ENCODE data around the gene UBL4A. TPM values are rescaled to one million over a fixed set of nuclear protein-coding genes. Genes with fewer than 3 reads are reported as not detected.

The UBL4A gene
- total and polyA plus RNA-seq, 9 of the 15 experiments (the other 6 are each of a cell fraction or from before 2014, with no cell fraction given): 15.2 to 140 (median 100) TPM

DNA sequence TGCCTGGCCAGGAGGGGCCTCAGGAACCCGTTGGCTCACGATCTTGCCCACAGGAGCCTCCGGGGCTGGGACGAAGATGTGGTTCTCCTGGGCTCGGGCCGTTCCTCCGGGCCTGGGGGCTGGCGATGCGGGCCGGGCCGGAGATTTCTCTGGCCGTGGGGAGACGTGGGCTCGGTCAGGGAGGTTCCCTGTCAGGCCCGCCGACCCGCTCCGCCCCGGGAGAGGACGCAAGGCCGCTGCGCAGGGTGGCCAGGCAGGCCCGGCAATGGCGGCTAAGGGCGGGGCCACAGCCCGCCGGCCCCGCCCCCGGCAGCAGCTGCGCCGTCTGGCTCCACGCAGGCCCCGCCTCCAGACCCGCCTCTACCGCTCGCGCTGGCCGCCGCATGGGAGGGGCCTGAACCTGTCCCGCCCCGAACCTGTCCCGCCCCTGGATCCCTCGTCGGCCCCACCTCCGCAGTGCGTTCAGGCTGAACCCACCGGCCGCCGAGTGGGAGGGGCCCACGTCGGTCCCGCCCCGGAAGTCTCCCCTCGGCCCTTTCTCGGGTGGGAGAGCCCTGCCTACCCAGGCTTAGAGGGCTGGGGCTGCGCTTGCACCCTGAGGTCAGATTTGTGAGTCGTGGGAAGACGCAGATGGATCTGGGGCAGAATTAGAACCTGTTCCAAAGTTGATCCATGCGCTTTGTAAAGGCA, 29.7 kb upstream of the UBL4A start, which contains the start of gene FAM3A (continued):
- TF ChIP-seq, protein P1, sequence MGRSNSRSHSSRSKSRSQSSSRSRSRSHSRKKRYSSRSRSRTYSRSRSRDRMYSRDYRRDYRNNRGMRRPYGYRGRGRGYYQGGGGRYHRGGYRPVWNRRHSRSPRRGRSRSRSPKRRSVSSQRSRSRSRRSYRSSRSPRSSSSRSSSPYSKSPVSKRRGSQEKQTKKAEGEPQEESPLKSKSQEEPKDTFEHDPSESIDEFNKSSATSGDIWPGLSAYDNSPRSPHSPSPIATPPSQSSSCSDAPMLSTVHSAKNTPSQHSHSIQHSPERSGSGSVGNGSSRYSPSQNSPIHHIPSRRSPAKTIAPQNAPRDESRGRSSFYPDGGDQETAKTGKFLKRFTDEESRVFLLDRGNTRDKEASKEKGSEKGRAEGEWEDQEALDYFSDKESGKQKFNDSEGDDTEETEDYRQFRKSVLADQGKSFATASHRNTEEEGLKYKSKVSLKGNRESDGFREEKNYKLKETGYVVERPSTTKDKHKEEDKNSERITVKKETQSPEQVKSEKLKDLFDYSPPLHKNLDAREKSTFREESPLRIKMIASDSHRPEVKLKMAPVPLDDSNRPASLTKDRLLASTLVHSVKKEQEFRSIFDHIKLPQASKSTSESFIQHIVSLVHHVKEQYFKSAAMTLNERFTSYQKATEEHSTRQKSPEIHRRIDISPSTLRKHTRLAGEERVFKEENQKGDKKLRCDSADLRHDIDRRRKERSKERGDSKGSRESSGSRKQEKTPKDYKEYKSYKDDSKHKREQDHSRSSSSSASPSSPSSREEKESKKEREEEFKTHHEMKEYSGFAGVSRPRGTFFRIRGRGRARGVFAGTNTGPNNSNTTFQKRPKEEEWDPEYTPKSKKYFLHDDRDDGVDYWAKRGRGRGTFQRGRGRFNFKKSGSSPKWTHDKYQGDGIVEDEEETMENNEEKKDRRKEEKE (IDR thresholded peaks at IDR 0.05; ENCODE audit: borderline replicate concordance in 1 of 2, control insufficient read depth in 1 of 2, low read depth in 2 of 2, low read length in 1 of 2): no peak
- no peak for TF ChIP-seq NR3C1 (CRISPR knock-in tag; IDR thresholded peaks at IDR 0.05)
- no peak for TF ChIP-seq DDX20 (tag; IDR thresholded peaks at IDR 0.05; ENCODE audit: low read depth)
- peak in 1 of 2 experiments; percentile 59; a peak in 1 of 4 replicates for TF ChIP-seq SIN3A (IDR thresholded peaks at IDR 0.05; ENCODE audit: borderline replicate concordance in 2 of 2, control insufficient read depth in 1 of 2, low read depth in 2 of 2, low read length in 2 of 2)
- no peak for TF ChIP-seq MEF2D (tag; conservative IDR thresholded peaks at IDR 0.05; ENCODE audit: low read depth)
- TF ChIP-seq SMC3 (conservative IDR thresholded peaks at IDR 0.05; ENCODE audit: insufficient read depth, low read depth, low read length): no peak
- TF ChIP-seq, protein P2, sequence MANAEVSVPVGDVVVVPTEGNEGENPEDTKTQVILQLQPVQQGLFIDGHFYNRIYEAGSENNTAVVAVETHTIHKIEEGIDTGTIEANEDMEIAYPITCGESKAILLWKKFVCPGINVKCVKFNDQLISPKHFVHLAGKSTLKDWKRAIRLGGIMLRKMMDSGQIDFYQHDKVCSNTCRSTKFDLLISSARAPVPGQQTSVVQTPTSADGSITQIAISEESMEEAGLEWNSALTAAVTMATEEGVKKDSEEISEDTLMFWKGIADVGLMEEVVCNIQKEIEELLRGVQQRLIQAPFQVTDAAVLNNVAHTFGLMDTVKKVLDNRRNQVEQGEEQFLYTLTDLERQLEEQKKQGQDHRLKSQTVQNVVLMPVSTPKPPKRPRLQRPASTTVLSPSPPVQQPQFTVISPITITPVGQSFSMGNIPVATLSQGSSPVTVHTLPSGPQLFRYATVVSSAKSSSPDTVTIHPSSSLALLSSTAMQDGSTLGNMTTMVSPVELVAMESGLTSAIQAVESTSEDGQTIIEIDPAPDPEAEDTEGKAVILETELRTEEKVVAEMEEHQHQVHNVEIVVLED (CRISPR knock-in tag; IDR thresholded peaks at IDR 0.05): no peak; the same call in 1 of the 2 replicates
- TF ChIP-seq, protein P3, sequence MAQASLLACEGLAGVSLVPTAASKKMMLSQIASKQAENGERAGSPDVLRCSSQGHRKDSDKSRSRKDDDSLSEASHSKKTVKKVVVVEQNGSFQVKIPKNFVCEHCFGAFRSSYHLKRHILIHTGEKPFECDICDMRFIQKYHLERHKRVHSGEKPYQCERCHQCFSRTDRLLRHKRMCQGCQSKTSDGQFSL (CRISPR knock-in tag; IDR thresholded peaks at IDR 0.05): no peak
- TF ChIP-seq, protein P3 (tag; IDR thresholded peaks at IDR 0.05): no peak
- TF ChIP-seq TOE1 (IDR thresholded peaks at IDR 0.05; ENCODE audit: borderline replicate concordance): no peak
- no peak for TF ChIP-seq TOE1 (CRISPR knock-in tag; IDR thresholded peaks at IDR 0.05; ENCODE audit: borderline replicate concordance, low read depth)
- TF ChIP-seq, protein P4, sequence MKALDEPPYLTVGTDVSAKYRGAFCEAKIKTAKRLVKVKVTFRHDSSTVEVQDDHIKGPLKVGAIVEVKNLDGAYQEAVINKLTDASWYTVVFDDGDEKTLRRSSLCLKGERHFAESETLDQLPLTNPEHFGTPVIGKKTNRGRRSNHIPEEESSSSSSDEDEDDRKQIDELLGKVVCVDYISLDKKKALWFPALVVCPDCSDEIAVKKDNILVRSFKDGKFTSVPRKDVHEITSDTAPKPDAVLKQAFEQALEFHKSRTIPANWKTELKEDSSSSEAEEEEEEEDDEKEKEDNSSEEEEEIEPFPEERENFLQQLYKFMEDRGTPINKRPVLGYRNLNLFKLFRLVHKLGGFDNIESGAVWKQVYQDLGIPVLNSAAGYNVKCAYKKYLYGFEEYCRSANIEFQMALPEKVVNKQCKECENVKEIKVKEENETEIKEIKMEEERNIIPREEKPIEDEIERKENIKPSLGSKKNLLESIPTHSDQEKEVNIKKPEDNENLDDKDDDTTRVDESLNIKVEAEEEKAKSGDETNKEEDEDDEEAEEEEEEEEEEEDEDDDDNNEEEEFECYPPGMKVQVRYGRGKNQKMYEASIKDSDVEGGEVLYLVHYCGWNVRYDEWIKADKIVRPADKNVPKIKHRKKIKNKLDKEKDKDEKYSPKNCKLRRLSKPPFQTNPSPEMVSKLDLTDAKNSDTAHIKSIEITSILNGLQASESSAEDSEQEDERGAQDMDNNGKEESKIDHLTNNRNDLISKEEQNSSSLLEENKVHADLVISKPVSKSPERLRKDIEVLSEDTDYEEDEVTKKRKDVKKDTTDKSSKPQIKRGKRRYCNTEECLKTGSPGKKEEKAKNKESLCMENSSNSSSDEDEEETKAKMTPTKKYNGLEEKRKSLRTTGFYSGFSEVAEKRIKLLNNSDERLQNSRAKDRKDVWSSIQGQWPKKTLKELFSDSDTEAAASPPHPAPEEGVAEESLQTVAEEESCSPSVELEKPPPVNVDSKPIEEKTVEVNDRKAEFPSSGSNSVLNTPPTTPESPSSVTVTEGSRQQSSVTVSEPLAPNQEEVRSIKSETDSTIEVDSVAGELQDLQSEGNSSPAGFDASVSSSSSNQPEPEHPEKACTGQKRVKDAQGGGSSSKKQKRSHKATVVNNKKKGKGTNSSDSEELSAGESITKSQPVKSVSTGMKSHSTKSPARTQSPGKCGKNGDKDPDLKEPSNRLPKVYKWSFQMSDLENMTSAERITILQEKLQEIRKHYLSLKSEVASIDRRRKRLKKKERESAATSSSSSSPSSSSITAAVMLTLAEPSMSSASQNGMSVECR (CRISPR knock-in tag; IDR thresholded peaks at IDR 0.05): no peak
- no peak for TF ChIP-seq ZNF589 (CRISPR knock-in tag; IDR thresholded peaks at IDR 0.05; ENCODE audit: low read depth)
- peak; percentile 66 to 96 (median 94) for TF ChIP-seq YY1 (IDR thresholded peaks at IDR 0.05; ENCODE audit: borderline replicate concordance in 1 of 3, control insufficient read depth in 1 of 3, extremely low read depth in 1 of 3, insufficient read depth in 3 of 3, insufficient read length in 1 of 3, insufficient replicate concordance in 2 of 3, low read depth in 1 of 3, low read length in 2 of 3)
